GM10266 (cell line): Measurements from ENCODE around the gene TSSK6.

ENCODE experiments used
- DNase-seq: peaks from one replicate; pipeline ENCODE4 v3.0.0; 2012; ENCODE audit errors: extremely low spot score
- CTCF ChIP-seq: IDR thresholded peaks from 2 replicates; pipeline ENCODE4 v1.5.1; 2012; ENCODE audit warnings: mild to moderate bottlenecking, low read depth; ENCODE audit not compliant: control insufficient read depth, insufficient read depth; ENCODE audit errors: missing control alignments

TSSK6 gene

GRCh38 chr19:19529783-19530422, 14.6 kb upstream of the TSSK6 start:
- no peak for DNase-seq
- no peak for TF ChIP-seq CTCF

GRCh38 chr19:19528721-19529490, 13.6 kb upstream of the TSSK6 start, which contains the start of gene YJEFN3:
Gene YJEFN3 (plus strand): TSS chr19:19528911. CDS start chr19:19528933, 22 bp downstream.
- DNase-seq, result no peak
- TF ChIP-seq CTCF, result no peak

GRCh38 chr19:19527674-19528625, 12.6 kb upstream of the TSSK6 start:
- DNase-seq, result no peak
- TF ChIP-seq CTCF, result no peak

GRCh38 chr19:19527371-19527656, 12.0 kb upstream of the TSSK6 start:
- TF ChIP-seq CTCF, result no peak
- no peak for DNase-seq

- DNase-seq, result peak; percentile 82
- no peak for TF ChIP-seq CTCF
Measured at GRCh38 chr19:19526581-19527370, 11.4 kb upstream of the TSSK6 start.

GRCh38 chr19:19525611-19526380, 10.4 kb upstream of the TSSK6 start:
- no peak for TF ChIP-seq CTCF
- DNase-seq, result no peak
